GM12874 (cell line): ENCODE results near the gene IGFLR1.

Source experiments
- TF ChIP-seq, protein P1 (sequence below): IDR thresholded peaks from 2 replicates; pipeline ENCODE4 v1.5.1; 2011; ENCODE audit warnings: low read depth, mild to moderate bottlenecking, control low read depth, low read length, moderate library complexity; ENCODE audit not compliant: insufficient read depth

IGFLR1 gene

GRCh38 chr19:35715355-35715809 lies 26.9 kb downstream of the IGFLR1 start:
- TF ChIP-seq, protein P1, sequence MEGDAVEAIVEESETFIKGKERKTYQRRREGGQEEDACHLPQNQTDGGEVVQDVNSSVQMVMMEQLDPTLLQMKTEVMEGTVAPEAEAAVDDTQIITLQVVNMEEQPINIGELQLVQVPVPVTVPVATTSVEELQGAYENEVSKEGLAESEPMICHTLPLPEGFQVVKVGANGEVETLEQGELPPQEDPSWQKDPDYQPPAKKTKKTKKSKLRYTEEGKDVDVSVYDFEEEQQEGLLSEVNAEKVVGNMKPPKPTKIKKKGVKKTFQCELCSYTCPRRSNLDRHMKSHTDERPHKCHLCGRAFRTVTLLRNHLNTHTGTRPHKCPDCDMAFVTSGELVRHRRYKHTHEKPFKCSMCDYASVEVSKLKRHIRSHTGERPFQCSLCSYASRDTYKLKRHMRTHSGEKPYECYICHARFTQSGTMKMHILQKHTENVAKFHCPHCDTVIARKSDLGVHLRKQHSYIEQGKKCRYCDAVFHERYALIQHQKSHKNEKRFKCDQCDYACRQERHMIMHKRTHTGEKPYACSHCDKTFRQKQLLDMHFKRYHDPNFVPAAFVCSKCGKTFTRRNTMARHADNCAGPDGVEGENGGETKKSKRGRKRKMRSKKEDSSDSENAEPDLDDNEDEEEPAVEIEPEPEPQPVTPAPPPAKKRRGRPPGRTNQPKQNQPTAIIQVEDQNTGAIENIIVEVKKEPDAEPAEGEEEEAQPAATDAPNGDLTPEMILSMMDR: no peak

GRCh38 chr19:35714601-35715354 lies 27.5 kb downstream of the IGFLR1 start:
- TF ChIP-seq, protein P1: peak; percentile 41

DNA sequence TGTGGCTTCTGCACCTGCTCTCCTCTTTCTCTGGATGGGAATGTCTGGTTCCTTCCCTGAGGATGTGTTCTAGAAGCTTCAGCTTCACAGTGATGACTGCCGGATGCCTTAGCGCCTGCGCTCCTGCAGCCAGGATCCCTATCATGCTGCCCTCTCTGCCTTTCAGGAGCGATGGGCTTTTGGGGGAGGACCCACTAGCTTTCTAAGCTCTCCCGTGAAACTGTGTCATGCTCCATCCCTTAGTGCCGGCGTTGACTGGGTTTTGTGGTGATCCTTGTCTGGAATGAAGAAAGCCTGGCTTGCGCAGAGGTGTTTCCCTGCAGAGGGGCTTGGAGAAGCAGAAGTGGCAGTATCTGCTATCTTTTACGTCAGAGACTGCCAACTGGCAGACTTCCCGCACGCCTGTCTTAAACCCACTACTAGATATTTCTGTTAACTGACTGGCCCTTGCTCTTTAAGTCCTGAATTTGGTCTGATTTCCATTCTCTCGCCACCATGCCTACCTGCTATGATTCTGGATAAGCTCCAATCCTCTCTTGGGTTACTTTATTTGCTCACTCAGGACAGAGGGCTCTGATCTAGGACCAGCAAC lies 28.3 kb downstream of the IGFLR1 start:
- TF ChIP-seq, protein P1: no peak

DNA sequence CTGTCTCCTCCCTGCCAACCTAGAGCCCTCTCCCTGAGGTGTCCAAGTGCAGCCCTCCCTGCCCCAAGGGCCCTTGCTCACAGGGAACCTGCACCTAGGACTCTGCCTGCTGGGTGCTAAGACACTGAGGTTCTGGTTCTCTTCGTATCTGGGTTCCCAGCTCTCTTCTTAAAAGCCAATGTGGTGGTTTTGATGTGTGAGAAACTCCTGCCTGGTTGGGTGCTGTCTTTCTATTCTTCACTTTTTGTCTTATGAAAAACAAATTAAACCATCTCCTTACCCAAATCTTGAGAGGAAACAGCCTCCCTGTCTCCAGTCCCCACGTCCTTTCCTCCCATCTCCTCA lies 28.8 kb downstream of the IGFLR1 start:
- TF ChIP-seq, protein P1: no peak

DNA sequence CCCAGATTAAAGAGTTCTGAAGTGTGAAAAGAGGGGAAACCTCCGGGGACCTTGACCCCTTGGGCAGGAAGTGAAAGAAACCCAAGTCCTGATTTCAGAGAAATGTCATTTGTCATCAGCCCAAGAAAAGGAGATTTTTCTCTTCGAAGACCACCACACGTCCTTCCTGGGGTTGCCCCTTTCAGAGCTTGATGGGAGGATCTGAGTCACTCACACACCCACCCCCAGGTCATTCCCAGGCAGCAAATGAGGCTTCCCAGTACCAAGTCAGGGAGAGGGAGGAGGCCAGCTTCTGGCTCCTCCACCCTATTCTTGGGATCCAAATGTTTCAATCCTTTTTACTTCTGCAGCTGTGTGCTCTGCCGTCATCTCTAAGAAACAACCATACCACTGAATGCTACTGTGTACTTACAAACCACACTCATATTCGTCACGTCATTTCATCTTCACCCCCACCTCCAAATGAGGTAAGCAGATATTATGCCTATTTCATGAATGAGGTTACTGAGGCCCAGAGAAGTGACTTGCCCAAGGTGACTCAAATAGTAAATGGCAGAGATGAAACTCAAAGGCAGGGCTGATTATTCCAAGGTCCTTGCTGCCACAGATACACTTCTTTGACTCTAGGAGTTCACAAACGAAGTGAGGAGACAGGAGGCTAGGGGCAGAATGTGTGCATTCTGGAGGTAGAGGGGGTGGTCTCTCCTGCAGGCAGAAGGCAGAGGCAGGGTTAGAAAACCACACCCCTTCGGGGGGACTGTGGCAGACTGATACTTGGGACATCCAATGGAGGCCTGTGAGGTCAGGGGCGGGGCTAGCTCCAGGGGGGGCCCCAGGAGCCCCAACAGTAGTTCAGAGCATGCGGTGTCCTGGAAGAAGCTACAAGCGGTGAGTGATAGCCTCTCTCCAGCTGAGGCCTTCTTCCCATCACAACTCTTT lies 29.4 kb downstream of the IGFLR1 start:
- TF ChIP-seq, protein P1: no peak

GRCh38 chr19:35710784-35711723 lies 31.2 kb downstream of the IGFLR1 start:
- TF ChIP-seq, protein P1: no peak
